Activated CD4-positive, CD25-positive, alpha-beta regulatory T cell (primary cell): Measurements from ENCODE around the gene AGBL5.
"Not testable (repeated sequence)": the region's sequence is repeated elsewhere in the genome, so short reads cannot be mapped to it uniquely, and the experiment has no call there.

Source experiments
- DNase-seq, 4 experiments: peaks; one replicate each; lab custom pipeline; 2025; lab: John Stamatoyannopoulos, UW

AGBL5 gene

DNA sequence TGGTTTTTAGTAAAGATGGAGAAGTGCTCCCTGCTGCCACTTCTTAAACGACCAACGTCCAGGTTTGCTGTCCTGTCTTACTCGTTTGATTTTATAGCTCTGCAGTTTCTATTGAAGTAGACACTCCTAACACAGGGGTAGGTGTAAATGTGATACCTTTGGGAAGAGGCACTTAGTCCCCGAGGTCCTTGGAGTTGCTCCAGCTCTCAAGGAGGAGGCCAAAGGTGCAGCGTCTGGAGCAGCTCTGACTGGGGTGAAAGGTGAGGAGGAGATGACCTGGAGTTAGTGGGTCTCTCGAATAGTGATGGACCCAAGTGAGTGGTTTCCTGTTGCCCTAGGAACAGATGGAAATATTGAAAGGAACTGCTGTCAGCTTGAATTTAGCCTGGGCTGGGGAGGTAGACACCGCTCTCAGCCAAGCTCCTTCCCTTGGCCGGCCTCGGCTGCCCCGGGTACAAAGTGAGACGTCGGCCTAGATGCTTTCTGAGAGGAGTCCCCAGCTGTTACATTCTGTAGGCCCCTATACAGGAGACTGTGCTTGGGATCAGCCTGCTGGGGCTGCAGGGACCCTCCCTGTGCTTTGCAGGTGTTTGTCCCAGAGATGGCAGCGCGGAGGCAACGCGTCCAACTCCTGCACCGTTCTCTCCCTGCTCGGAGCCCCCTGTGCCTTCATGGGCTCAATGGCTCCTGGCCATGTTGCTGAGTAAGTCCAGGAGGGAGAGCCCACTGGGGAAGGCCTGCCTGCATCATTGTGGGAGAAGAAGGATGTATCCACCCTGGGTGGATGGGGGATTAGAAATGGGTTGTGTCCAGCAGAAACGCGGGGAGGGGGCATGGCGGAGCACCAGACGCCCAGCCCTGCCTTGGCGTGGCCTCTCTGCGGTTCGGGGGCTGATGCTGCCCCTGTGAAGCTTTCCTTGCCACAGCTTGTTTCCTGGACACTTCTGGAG is 40.6 kb downstream of the AGBL5 start:
- DNase-seq: no peak

DNA sequence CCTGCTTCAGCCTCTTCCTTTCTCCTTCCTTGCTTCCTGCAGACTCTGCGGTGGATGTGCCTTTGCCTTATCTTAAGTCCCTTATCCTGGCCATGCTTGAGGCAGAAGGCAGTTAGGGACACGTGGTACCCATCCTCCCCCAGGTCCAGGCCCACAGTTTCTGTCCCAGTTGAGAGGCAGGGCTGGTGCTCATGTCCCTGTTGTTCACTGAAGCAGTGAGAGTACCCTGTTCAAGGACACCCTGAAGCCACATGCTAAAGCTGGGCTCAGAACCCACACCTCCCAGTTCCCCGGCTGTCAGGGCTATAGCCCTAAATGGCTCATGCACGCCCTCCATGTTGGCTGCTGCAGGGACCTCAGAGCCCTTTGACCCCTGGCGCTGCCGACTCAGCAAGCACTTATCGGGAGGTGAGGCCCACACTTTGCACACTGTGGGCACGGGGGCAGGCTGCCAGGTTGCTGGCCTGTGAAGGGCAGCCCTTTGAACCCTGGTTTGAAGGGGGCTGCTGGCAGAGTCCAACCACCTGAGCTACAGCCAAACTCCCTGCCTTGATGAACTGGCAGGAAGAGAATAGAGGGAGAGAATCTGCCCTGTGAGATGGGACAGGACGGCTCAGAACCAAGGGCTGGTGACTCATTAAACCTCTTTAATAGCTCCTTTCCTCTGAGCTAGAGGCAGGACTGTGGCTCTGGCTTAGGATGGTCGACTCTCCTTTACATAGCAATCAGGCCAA is 41.4 kb downstream of the AGBL5 start:
- no peak for DNase-seq

DNA sequence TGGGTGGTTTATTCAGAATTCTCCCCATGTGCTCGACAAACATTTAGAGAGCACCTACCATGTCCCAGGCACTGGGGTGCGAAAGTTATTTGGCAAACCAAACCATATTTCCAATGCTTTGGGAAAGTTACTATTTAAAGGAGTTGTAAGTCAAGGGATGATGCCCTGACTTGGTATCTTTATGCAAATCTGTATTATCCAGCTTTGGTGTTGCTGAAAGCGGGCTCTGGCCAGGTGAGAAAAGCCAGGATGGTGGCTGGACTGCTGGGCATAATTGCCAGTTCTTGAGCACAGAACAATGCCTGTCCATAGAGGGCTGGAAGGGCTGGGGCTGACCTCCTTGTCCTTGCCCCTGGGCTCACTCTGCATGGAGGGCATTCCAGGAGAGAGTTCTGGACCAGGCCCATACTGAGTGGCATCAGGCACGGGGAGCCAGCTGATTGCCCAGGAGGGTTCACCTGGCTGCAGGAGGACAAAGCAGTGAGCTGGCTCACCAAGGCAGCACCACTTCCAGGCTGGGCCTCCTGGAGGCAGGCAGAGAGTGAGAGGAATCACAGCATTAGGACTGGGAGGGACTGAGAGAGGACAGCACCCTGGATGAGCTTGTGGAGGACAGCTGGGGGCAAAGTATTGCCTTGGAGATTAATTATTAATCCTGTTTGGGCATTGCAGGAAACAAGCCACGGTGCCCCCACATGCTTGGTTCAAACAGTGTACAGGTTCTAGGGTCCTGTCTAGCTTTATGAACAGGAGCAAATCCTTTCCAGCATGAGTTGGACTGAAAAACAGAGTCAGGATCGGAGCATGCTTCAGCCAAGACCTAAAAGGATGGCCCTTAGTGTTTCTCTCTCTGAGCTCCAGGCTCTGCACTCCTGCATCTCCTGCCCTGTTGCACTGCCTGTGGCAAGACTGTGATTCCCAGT is 42.2 kb downstream of the AGBL5 start:
- no peak for DNase-seq

DNA sequence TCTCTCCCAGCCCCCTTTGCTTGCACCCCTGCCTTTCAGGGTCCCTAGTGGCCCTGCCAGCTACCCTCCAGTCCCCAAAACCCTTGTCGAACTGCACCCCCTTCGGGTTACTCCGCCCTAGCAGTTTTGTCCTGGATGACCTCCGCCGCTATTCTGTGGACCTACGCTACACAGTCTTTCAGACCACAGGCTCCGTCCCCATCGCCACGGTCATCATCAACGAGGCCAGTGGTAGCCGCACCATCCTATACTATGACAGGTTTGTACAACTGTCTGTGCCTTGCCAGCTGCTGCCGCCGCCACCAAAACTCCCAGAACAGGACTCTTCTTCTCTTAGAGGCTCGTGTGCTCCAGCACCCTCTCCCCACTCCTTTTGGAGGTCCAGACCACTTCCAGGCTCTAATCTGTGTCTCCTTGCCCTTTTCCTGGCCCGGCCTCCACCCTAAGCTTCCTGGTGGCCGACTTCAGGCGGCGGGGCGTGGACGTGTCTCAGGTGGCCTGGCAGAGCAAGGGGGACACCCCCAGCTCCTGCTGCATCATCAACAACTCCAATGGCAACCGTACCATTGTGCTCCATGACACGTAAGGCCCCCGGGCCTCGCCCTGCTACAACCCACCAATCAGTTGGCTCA is 43.0 kb downstream of the AGBL5 start:
- DNase-seq: no peak

DNA sequence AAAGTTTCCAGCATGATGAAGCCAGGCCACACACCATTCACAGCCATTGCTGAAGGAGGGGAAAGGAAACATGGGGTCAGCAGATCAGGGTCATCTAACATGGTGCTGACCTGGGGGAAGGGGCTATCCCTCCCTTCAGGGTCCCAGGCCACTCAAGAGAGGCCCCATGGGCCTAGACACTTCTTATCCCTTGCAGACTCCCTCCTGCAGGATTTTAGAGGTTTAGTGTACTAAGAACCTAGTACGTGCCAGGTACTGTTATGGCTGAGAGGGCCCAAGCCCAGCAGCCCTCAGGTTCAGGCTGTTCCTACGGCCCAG is 43.9 kb downstream of the AGBL5 start:
- DNase-seq: no peak

DNA sequence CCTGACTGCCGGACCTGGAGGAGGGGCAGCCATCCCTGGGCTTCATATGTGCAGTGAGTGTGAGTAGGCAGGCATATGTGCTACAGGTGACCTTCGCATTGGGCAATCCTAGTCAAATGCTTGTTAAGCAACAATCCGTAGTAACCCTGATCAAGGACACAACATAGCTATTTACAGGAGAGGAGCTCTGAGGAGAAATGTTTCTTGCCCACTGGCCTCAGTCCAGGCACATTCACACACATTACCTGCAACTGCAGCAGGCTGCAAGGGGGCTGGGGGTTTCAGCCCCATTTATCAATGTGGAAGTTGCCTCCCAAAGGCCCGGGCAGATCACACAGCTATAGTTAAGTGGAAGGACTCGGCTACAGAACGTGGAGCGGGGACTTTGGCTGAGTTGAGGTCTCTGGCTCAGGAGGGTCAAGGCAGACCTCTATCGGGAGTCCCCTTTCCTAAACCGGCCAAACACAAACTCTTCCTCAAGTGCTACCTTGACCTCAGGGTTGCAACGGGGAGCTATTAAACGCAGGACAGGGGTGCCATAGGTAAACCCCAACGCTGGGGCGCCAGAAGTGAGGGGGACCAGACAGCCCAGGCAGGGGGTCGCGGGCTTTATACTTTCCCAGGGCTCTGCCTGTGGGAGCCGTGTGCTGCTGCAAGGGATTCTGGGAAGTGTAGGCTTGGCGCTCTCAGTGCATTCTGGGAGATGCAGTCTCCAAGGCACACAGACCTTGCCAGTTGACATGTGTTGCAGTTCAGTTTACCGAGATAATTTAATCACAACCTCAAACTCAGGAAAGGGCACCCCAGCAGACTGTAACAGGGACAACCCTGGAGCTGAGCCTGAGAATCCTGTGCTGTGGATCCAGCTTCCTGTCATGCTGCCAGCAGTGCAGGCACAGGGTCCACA is 44.5 kb downstream of the AGBL5 start:
- no peak for DNase-seq

DNA sequence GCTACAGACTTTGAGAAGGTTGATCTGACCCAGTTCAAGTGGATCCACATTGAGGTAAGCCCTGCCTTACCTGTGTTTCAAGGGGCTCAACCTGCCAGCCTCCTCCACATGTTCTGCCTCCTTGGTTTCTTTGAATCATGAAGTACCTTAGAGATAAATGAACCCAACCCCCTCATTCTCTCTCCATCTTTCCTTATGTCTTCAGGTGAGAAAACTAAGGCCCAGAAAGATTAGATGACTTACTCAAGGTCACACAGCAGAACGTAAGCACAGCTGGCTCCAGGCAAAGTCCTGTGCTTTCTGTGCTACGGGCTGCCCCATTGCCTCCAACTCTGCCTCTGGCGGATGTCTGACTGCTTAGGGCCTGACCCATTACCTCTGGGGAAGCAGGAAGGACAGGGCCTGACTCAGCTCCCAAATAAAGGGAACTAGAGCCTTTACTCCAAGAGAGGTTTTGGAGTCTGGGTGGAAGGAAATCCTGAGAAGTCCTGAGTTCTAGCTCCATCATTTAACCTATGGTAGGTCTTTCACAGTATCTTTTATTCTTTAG is 45.4 kb downstream of the AGBL5 start:
- no peak for DNase-seq

DNA sequence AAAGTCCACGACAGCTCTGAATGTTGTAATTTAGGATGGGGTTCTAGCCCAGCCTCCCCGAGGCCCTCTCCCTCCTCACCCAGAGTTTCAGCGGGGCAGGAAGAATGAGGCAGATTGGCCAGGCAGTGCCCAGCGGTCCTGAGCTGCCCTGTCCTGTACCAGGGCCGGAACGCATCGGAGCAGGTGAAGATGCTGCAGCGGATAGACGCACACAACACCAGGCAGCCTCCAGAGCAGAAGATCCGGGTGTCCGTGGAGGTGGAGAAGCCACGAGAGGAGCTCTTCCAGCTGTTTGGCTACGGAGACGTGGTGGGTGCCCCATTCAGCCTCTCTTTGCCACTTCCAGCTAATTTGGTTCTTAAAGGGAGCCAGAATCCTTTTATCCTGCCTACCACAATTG is 45.9 kb downstream of the AGBL5 start:
- DNase-seq: no peak

DNA sequence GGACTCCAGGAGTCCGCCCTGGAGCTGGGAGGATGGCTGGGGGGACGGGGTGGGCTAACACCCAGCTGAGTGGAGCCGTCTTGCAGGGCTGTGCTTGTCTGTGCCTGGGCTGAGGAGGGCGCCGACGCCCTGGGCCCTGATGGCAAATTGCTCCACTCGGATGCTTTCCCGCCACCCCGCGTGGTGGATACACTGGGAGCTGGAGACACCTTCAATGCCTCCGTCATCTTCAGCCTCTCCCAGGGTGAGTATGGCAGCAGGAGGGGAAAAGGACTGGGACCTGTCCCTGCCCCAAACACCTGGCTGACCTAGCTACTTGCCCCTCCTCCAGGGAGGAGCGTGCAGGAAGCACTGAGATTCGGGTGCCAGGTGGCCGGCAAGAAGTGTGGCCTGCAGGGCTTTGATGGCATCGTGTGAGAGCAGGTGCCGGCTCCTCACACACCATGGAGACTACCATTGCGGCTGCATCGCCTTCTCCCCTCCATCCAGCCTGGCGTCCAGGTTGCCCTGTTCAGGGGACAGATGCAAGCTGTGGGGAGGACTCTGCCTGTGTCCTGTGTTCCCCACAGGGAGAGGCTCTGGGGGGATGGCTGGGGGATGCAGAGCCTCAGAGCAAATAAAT is 48.0 kb downstream of the AGBL5 start:
- DNase-seq: no peak

DNA sequence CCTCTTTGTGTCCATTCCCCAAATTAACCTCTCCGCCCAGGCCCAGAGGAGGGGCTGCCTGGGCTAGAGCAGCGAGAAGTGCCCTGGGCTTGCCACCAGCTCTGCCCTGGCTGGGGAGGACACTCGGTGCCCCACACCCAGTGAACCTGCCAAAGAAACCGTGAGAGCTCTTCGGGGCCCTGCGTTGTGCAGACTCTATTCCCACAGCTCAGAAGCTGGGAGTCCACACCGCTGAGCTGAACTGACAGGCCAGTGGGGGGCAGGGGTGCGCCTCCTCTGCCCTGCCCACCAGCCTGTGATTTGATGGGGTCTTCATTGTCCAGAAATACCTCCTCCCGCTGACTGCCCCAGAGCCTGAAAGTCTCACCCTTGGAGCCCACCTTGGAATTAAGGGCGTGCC is 48.6 kb downstream of the AGBL5 start:
- DNase-seq: no peak

DNA sequence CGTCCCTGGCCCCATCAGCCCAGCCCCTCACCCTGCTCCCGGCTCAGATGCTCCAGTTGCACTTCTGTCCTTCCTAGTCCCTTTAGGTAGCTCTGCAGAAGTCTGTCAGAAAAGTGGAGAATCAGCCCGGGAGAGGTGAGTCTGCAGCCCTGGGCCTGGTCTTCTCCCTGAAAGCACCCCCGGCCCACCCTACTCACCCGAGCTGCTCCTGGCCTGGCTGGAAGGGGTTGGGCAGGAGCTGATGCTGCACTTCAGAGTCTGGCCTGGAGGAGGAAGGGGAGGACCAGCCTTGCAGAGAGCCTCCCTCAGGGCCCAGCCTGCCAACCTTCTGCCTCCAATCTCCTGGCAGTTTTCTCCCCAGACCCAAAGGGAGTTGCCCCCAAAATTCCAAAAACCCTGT is 50.9 kb downstream of the AGBL5 start:
- DNase-seq: no peak

DNA sequence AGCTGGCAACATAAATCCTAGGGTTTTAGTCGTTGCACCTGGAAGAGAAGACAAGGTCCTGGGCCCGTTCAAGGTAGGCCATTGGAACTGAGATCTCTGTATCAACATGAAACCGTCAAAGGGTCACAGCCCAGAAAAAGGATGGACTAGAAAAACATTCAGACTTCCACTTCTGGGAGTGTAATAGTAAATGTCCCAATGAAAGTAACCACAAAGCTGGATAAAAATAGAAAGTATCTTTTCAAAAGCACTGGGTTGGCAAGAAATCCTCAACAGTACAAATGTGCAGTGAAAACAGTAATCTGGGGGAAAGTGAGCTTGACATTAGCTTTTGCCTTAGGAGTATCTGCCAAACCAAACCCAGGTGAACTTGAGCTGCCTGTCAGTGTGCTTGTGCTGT is 54.5 kb downstream of the AGBL5 start:
- no peak for DNase-seq

DNA sequence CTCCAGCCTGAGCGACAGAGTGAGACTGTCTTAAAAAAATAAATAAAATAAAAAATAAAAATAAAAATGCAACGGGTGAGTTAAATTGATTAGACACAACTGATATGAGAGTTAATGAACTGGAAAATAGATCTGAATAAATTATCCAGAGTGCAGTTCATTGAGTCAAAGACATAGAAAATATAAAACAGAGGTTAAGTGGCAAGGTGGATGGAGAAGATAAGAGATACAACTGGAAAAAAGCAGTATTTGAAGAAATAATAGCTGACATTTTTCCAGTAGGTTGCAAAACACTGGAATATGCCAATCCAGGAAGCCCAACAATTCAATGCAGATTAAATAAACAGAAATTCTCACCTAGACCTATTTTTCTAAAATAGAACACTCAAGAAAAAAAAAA is 56.8 kb downstream of the AGBL5 start:
- DNase-seq: no peak

DNA sequence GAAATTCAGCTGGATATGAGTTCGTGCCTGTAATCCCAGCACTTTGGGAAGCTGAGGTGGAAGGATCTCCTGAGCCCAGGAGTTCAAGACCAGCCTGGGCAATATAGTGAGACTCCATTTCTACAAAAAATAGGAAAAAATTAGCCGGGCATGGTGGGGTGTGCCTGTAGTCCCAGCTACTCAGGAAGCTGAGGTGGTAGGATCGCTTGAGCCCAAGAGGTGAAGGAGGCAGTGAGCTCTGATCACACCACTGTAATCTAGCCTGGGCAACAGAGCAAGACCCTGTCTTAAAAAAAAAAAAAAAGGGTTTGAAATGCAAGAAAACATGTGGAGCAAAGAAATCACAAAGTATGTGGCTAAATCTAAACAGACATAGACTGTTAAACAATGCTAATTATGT is 57.6 kb downstream of the AGBL5 start:
- DNase-seq: no peak

DNA sequence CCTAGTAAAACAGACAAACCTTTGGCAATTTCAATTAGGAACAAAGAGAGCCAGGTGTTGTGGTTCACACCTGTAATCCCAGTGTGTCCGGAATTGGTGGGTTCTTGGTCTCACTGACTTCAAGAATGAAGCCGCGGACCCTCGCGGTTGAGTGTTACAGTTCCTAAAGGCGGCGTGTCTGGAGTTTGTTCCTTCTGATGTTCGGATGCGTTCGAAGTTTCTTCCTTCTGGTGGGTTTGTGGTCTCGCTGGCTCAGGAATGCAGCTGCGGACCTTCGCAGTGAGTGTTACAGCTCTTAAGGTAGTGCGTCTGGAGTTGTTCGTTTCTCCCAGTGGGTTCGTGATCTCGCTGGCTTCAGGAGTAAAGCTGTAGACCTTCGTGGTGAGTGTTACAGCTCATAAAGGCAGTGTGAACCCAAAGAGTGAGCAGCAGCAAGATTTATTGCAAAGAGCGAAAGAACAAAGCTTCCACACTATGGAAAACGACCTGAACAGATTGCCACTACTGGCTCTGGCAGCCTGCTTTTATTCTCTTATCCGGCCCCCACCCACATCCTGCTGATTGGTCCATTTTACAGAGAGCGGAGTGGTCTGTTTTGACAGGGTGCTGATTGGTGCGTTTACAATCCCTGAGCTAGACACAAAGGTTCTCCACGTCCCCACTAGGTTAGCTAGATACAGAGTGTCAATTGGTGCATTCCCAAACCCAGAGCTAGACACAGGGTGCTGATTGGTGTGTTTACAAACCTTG is 59.3 kb downstream of the AGBL5 start:
- not testable (repeated sequence) for DNase-seq

DNA sequence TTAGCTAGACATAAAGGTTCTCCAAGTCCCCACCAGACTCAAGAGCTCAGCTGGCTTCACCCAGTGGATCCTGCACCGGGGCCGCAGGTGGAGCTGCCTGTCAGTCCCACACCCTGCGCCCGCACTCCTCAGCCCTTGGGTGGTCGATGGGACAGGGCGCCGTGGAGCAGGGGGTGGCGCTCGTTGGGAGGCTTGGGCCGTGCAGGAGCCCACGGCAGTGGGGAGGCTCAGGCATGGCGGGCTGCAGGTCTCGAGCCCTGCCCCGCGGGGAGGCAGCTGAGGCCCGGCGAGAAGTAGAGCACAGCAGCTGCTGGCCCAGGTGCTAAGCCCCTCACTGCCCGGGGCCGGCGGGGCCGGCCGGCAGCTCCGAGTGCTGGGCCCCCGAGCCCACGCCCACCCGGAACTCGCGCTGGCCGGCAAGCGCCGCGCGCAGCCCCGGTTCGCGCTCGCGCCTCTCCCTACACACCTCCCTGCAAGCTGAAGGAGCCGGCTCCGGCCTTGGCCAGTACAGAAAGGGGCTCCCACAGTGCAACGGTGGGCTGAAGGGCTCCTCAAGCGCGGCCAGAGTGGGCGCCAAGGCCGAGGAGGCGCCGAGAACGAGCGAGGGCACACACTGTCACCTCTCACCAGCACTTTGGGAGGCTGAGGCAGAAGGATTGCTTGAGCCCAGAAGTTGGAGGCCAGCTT is 60.1 kb downstream of the AGBL5 start:
- DNase-seq: not testable (repeated sequence)

DNA sequence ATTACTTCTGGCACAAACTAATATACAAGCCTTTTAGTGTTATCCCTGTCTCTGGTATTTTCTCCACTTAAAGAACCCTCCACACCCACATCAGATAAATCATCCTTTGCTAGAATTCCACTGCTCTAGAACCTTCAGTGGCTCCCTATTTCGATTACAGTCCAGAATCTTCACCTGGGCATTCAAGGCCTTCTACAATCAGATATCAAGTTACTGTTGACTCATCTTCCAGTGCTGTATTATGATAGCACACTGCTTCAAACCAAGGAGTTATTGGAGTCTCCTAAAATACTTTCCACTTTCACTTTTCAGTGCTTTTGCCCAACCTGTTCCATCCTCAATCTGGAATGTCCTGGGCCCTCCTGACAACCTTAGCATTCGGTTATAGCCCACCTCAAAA is 64.1 kb downstream of the AGBL5 start:
- no peak for DNase-seq

DNA sequence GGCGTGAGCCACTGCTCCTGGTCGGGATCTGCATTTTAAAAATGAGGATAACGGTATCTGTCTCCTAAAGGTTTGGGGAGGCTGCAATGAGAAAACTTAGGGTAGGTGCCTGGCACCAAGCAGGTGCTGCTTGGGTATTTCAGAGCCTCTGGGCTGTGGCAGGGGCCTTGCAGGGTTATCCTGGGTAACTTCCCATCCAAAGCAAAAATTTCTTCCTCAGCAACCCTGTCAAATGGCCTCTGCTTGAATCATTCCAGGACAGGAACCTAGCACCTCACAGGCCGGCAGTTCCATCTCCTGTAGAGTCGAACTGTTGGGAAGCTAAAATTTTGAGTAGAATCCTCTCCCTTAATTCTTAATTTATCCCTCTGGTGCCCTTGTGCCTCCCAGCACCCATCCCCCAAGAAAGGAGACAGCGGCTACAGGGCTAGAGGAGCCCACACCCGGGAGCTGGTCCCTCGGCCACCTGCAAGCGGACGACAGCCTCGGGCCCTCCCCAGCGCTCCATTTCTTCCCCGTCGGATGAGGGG is 66.6 kb downstream of the AGBL5 start:
- no peak for DNase-seq
